GM21390 (cell line): ENCODE results near the gene IFT27.

Experiments
- ATAC-seq: cut with Tn5 transposase; IDR thresholded peaks from one replicate; pipeline ENCODE4 v1.9.1; 2021; ENCODE audit not compliant: unreplicated experiment

Gene IFT27

GRCh38 chr22:36775964-36776669 is at the start of gene IFT27:
Gene IFT27 (minus strand): TSS chr22:36776119. CDS start chr22:36775707, 412 bp downstream.
- peak; percentile 87 for ATAC-seq

- ATAC-seq, result no peak
These were observed 48.7 kb upstream of the IFT27 start for GRCh38 chr22:36824655-36825054.

GRCh38 chr22:36823186-36823839 is 47.4 kb upstream of the IFT27 start:
- no peak for ATAC-seq

- no peak for ATAC-seq
These were observed 46.7 kb upstream of the IFT27 start for GRCh38 chr22:36822581-36822980.

- ATAC-seq, result no peak
These were observed 43.2 kb upstream of the IFT27 start for GRCh38 chr22:36819112-36819511.

- ATAC-seq, result no peak
These were observed 42.2 kb upstream of the IFT27 start for GRCh38 chr22:36818010-36818642.

- ATAC-seq, result no peak
These were observed 41.6 kb upstream of the IFT27 start for GRCh38 chr22:36817525-36817848.

GRCh38 chr22:36816636-36817524 is 41.0 kb upstream of the IFT27 start, which contains the start of gene PVALB:
Gene PVALB (minus strand): TSS chr22:36817035. CDS start chr22:36817005, 30 bp downstream.
- ATAC-seq, result no peak

- no peak for ATAC-seq
These were observed 40.4 kb upstream of the IFT27 start for GRCh38 chr22:36816339-36816635.

- no peak for ATAC-seq
These were observed 39.8 kb upstream of the IFT27 start for GRCh38 chr22:36815558-36816338.

GRCh38 chr22:36814801-36815200 is 38.9 kb upstream of the IFT27 start:
- no peak for ATAC-seq

GRCh38 chr22:36811094-36811800 is 35.3 kb upstream of the IFT27 start:
- ATAC-seq, result no peak

GRCh38 chr22:36809351-36809750 is 33.4 kb upstream of the IFT27 start:
- no peak for ATAC-seq

GRCh38 chr22:36808721-36809344 is 32.9 kb upstream of the IFT27 start:
- ATAC-seq, result no peak

GRCh38 chr22:36807627-36808026 is 31.7 kb upstream of the IFT27 start:
- no peak for ATAC-seq

GRCh38 chr22:36806835-36807234 is 30.9 kb upstream of the IFT27 start:
- ATAC-seq, result no peak

- no peak for ATAC-seq
These were observed 27.4 kb upstream of the IFT27 start for GRCh38 chr22:36803358-36803757.

- no peak for ATAC-seq
These were observed 22.8 kb upstream of the IFT27 start for GRCh38 chr22:36798674-36799066.

- ATAC-seq, result no peak
These were observed 22.2 kb upstream of the IFT27 start for GRCh38 chr22:36797911-36798673.
